Measurements from ENCODE around the gene BCR.

The BCR gene

DNA sequence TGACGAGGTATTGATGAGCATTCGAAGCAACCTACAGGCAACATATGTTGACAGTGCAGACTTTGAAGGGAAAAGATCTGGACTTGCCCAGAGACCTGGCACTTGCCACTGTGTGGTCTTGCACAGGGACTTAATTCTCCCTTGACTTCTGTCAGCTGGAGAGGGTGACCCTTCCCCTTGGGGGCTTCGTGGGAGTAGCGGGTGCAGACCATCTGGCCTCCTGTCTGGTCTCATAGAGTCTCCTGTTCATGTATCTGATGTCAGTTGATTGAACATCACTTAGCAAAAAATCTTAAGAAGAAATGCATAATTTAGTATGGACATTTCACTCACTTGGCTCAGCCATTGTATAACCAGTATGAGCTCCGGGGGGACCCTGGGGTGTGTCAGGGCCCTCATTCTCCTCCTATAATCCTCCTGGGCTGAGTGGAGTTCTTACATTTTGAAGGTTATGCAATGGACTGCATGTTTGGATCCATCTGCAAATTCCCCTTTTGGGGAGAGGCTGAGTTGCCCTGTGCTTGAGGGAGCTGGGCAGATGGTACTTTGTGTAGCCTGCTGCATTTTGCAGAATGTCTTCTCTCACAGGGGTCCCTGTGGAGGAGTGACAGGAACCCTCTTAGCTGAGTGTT lies 13.0 kb downstream of the BCR start:
- no peak for DNase-seq (ENCODE audit: low spot score)
- in situ Hi-C loops (cut with MboI; ENCODE audit: low pct_unique_long_range_greater_than_20kb, low sequenced_read_pairs, unreplicated experiment) = loop anchor here (25.0 kb wide), 1 partner anchor 194 kb away; no protein-coding TSS in a partner anchor
- TF ChIP-seq, protein P1, sequence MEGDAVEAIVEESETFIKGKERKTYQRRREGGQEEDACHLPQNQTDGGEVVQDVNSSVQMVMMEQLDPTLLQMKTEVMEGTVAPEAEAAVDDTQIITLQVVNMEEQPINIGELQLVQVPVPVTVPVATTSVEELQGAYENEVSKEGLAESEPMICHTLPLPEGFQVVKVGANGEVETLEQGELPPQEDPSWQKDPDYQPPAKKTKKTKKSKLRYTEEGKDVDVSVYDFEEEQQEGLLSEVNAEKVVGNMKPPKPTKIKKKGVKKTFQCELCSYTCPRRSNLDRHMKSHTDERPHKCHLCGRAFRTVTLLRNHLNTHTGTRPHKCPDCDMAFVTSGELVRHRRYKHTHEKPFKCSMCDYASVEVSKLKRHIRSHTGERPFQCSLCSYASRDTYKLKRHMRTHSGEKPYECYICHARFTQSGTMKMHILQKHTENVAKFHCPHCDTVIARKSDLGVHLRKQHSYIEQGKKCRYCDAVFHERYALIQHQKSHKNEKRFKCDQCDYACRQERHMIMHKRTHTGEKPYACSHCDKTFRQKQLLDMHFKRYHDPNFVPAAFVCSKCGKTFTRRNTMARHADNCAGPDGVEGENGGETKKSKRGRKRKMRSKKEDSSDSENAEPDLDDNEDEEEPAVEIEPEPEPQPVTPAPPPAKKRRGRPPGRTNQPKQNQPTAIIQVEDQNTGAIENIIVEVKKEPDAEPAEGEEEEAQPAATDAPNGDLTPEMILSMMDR (IDR thresholded peaks at IDR 0.05; ENCODE audit: extremely low read depth, insufficient read depth, missing control alignments) = no peak

DNA sequence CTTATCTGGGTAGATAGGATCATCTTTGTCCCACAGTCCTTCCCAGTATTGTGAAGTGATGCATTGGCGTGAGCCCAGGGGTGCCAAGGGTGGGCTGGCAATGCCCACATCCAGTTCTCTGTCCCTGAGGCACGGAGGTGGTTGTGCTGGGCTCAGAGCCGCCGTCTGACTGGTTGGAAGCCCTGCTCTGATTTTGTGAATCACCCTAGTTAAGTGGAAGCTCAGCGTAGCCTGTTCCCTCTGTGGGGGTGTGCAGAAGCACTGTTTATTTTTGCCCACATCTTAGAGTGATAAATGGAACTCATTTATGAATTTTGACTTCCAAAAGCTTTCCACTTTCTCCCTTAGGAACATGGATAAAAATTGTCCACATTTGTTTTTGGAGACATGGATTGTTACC lies 13.6 kb downstream of the BCR start:
- TF ChIP-seq, protein P1 (IDR thresholded peaks at IDR 0.05; ENCODE audit: extremely low read depth, insufficient read depth, missing control alignments) = no peak
- DNase-seq (ENCODE audit: low spot score) = no peak
- in situ Hi-C loops (cut with MboI; ENCODE audit: low pct_unique_long_range_greater_than_20kb, low sequenced_read_pairs, unreplicated experiment) = loop anchor here (25.0 kb wide), 1 partner anchor 193 kb away; no protein-coding TSS in a partner anchor

DNA sequence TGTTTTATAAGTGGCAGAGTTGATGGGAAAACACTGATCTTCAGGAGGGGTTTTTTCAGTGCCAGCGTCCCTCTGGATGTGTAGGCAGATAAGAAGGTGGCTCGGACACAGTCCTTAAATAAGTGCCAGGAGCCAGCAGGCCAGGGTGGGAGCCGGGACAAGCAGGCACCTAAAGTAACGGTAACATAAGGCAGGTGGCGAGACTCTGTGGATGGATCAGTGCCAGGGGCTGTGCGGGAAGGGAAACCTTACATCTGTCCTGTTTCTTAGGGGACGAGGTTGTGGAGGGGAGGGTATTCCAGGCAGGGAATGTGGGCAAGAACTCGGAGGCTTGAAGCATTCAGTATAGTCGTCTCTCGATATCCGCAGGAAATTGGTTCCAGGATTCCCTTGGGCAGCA lies 15.9 kb downstream of the BCR start:
- DNase-seq (ENCODE audit: low spot score) = no peak
- in situ Hi-C loops (cut with MboI; ENCODE audit: low pct_unique_long_range_greater_than_20kb, low sequenced_read_pairs, unreplicated experiment) = loop anchor here (25.0 kb wide), 1 partner anchor 191 kb away; no protein-coding TSS in a partner anchor
- TF ChIP-seq, protein P1 (IDR thresholded peaks at IDR 0.05; ENCODE audit: extremely low read depth, insufficient read depth, missing control alignments) = no peak

DNA sequence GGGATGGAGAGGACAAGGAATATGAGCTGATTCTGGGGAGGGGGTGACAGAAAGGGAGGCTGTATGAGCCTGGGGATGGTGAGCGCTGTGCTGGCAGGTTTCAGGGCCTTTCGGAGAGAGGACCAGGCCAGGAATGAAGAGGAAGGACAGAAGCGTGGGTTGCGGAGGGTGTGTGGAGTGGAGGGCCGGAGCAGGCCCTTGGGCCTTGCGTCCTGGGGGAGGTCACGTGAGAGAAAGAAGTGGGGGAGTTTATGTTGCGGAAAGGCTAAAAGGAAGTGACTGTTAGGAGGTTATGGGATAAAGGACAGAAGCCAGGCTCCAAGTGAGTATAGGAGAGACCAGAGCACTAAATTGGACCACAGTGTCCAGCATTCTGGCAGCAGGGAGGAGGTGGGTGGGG lies 17.5 kb downstream of the BCR start:
- TF ChIP-seq, protein P1 (IDR thresholded peaks at IDR 0.05; ENCODE audit: extremely low read depth, insufficient read depth, missing control alignments) = no peak
- in situ Hi-C loops (cut with MboI; ENCODE audit: low pct_unique_long_range_greater_than_20kb, low sequenced_read_pairs, unreplicated experiment) = loop anchor here (25.0 kb wide), 1 partner anchor 189 kb away; no protein-coding TSS in a partner anchor
- no peak for DNase-seq (ENCODE audit: low spot score)

DNA sequence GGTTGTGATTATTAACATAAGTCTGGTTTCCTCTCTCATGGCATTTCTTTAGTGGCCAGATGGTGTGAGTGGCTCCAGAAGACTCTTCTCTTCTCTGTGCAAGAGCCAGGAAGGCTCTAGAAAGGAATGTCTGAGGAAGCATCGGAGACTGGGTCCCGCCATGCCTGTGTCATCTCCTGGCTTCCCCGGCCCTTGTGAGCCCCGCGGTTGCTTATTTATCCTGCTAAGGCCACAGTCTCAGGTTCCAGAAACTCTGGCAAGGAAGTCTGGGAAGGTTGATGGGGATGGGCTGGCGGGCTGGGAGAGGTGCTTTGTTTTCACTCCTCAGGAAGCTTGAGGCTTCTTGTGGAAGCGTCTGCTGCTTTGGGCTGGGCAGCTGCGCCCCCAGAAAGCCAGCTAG lies 18.9 kb downstream of the BCR start:
- in situ Hi-C loops (cut with MboI; ENCODE audit: low pct_unique_long_range_greater_than_20kb, low sequenced_read_pairs, unreplicated experiment) = loop anchor here (25.0 kb wide), 1 partner anchor 188 kb away; no protein-coding TSS in a partner anchor
- TF ChIP-seq, protein P1 (IDR thresholded peaks at IDR 0.05; ENCODE audit: extremely low read depth, insufficient read depth, missing control alignments) = no peak
- no peak for DNase-seq (ENCODE audit: low spot score)

DNA sequence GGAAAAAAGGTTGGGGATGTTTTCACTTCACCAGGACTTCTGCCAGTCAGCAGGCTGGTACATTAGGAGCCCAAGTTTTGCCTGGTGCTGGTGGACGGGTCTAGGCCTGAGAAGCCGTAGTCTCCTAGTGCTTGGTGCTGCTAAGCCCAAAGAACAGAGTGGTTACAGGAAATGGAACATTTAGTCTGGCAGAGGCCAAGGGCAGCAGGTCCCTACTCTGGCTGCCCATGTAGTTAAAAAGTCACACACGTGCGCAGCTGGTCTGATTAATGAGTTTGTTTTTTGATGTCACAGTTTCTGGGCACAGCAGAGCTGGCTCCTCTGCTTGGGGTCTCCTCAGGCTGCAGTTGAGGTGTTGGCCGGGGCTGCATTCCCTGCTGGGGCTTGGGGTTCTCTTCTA lies 20.6 kb downstream of the BCR start:
- no peak for DNase-seq (ENCODE audit: low spot score)
- TF ChIP-seq, protein P1 (IDR thresholded peaks at IDR 0.05; ENCODE audit: extremely low read depth, insufficient read depth, missing control alignments) = no peak
- in situ Hi-C loops (cut with MboI; ENCODE audit: low pct_unique_long_range_greater_than_20kb, low sequenced_read_pairs, unreplicated experiment) = no loop called here

Data from GM13977 (cell line).